HG03097 (cell line): ENCODE results near the gene ASB5.
"Not testable (repeated sequence)": the region's sequence is repeated elsewhere in the genome, so short reads cannot be mapped to it uniquely, and the experiment has no call there.

ENCODE experiments used
- ATAC-seq: cut with Tn5 transposase; IDR thresholded peaks from one replicate; pipeline ENCODE4 v1.9.1; 2021; ENCODE audit not compliant: unreplicated experiment, low FRiP score

ASB5 gene

GRCh38 chr4:176268963-176269362 is at the start of gene ASB5:
TSS of gene ASB5 (minus strand) at chr4:176269222. CDS start at chr4:176269108, 114 bp downstream.
- no peak for ATAC-seq

GRCh38 chr4:176313596-176314336 is 44.7 kb upstream of the ASB5 start:
- no peak for ATAC-seq

GRCh38 chr4:176309772-176310171 is 40.8 kb upstream of the ASB5 start:
- no peak for ATAC-seq

GRCh38 chr4:176309046-176309445 is 40.0 kb upstream of the ASB5 start:
- peak; percentile 98 for ATAC-seq

GRCh38 chr4:176308441-176308840 is 39.4 kb upstream of the ASB5 start:
- peak; percentile 29 for ATAC-seq

- ATAC-seq, result no peak
Measured at GRCh38 chr4:176307666-176307930, 38.6 kb upstream of the ASB5 start.

GRCh38 chr4:176306837-176307665 is 38.0 kb upstream of the ASB5 start:
- no peak for ATAC-seq

GRCh38 chr4:176303938-176304337 is 34.9 kb upstream of the ASB5 start:
- no peak for ATAC-seq

GRCh38 chr4:176302283-176303275 is 33.6 kb upstream of the ASB5 start:
- ATAC-seq, result no peak

GRCh38 chr4:176300565-176300964 is 31.5 kb upstream of the ASB5 start:
- no peak for ATAC-seq

- ATAC-seq, result no peak
Measured at GRCh38 chr4:176300036-176300435, 31.0 kb upstream of the ASB5 start.

GRCh38 chr4:176298664-176299063 is 29.6 kb upstream of the ASB5 start:
- ATAC-seq, result no peak

- not testable (repeated sequence) for ATAC-seq
Measured at GRCh38 chr4:176295907-176296306, 26.9 kb upstream of the ASB5 start.

GRCh38 chr4:176293660-176294059 is 24.6 kb upstream of the ASB5 start:
- ATAC-seq, result no peak

- ATAC-seq, result no peak
Measured at GRCh38 chr4:176292920-176293319, 23.9 kb upstream of the ASB5 start.

GRCh38 chr4:176291748-176292147 is 22.7 kb upstream of the ASB5 start:
- ATAC-seq, result no peak

- ATAC-seq, result no peak
Measured at GRCh38 chr4:176290520-176290919, 21.5 kb upstream of the ASB5 start.

- no peak for ATAC-seq
Measured at GRCh38 chr4:176289561-176289960, 20.5 kb upstream of the ASB5 start.

- ATAC-seq, result no peak
Measured at GRCh38 chr4:176288020-176288419, 19.0 kb upstream of the ASB5 start.

GRCh38 chr4:176287546-176287945 is 18.5 kb upstream of the ASB5 start:
- ATAC-seq, result no peak

GRCh38 chr4:176286728-176287127 is 17.7 kb upstream of the ASB5 start:
- no peak for ATAC-seq
